Astrocyte of the cerebellum (primary cell): Measurements from ENCODE around the gene RCSD1.
"Not testable (repeated sequence)": the region's sequence is repeated elsewhere in the genome, so short reads cannot be mapped to it uniquely, and the experiment has no call there.

Source experiments
- DNase-seq: peaks from one replicate; pipeline ENCODE4 v3.0.0-alpha.2; 2011; ENCODE audit warnings: low read depth
- H3K4me3 ChIP-seq: 2 replicates; pipeline ENCODE4 v1.5.1; 2011; ENCODE audit warnings: mild to moderate bottlenecking, low read depth, low read length, moderate library complexity
- in situ Hi-C: cut with HindIII; loops from 2 replicates; pipeline ENCODE4 v1.10.0; 2017; ENCODE audit warnings: low sequenced_read_pairs
- TF ChIP-seq, protein P1 (sequence below): IDR thresholded peaks from 2 replicates; pipeline ENCODE4 v1.5.1; 2012; ENCODE audit warnings: low read length, low read depth, moderate library complexity, mild to moderate bottlenecking; ENCODE audit errors: missing control alignments

Gene RCSD1

DNA sequence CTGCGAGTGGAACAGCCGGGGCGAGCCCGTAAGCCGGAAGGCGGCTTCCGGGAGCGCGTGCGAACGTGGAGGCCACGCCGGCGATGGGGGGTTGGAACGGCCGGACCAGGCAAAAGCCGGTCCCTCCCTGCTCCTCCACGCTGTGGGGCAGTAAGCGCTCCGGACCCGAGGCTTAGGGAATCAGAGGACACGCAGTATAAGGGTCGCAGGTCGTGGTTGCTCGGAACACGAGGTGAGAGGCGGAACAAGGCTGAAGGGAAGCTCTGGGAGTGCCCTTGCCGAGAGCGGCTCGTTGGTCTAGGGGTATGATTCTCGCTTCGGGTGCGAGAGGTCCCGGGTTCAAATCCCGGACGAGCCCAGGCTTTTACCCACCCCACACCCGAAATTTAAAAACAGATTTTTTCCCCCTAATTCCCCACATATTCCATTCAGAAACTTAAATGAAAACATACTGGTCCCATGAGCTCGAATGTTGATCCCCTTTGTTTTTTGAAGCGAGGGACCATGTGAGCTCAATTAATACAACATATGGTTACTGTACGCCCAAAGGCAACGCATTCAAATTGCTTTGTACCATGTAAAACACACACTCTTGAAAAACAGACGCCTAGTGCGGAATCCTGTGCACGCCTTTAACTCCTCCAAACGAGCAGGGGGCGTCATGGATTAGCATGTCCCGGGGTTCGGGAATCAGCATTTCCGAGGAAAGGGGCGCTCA, 84.6 kb downstream of the RCSD1 start:
- peak overlapping the region; percentile 86 for H3K4me3 ChIP-seq
- in situ Hi-C loops, result no loop called here
- TF ChIP-seq, protein P1, sequence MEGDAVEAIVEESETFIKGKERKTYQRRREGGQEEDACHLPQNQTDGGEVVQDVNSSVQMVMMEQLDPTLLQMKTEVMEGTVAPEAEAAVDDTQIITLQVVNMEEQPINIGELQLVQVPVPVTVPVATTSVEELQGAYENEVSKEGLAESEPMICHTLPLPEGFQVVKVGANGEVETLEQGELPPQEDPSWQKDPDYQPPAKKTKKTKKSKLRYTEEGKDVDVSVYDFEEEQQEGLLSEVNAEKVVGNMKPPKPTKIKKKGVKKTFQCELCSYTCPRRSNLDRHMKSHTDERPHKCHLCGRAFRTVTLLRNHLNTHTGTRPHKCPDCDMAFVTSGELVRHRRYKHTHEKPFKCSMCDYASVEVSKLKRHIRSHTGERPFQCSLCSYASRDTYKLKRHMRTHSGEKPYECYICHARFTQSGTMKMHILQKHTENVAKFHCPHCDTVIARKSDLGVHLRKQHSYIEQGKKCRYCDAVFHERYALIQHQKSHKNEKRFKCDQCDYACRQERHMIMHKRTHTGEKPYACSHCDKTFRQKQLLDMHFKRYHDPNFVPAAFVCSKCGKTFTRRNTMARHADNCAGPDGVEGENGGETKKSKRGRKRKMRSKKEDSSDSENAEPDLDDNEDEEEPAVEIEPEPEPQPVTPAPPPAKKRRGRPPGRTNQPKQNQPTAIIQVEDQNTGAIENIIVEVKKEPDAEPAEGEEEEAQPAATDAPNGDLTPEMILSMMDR, result peak; percentile 25
- peak; percentile 57 for DNase-seq

DNA sequence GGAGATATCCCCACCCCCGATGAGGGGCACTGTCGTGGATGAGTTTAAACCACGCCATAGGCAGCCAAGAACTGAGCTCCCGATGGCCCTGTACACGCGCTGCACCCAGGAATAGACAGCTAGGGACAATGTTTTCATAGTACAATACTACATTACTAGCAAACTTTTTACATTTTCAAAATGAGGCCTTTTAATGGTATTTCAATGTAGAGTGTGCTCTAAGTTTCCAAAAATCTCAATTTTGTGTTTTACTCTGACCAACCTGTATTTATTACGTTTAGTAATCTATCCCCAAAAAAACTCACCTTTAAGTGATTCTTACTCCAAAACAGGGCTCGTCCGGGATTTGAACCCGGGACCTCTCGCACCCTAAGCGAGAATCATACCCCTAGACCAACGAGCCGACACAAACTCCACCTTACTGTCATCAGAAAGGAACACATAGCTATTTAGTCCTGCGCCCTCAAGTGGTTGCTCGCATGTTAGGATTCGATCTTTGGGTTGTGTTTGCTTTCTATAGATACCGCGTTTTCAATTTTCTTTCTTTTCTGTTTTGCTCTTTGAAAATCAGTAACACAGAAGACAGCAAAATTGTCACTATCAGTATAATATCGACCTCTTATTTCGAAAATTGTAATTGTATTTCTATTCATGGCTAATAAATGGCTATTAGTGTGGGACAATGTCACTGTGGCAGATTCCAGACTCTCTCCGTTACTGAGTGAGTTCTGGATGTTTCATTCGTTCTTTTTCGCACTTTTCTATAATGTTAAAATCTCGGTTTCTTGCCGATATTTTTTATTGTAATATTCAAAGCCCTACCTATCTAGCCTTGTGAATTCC, 85.3 kb downstream of the RCSD1 start:
- in situ Hi-C loops, result no loop called here
- peak overlapping the region; percentile 86 for H3K4me3 ChIP-seq
- TF ChIP-seq, protein P1, result peak; percentile 83
- DNase-seq, result peak; percentile 85

DNA sequence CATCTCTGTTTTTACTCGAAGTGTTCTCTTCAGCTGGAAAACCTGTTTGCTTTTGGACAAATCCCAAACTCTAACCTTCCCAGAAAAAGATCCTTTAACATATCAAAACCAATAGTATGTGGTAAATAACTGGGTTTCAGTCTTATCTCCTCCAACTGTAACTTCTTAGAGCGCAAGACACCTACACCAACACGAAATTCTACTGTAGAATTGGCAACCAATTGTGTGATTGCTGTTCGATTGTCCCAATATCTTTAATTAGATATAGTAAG, 85.9 kb downstream of the RCSD1 start:
- no peak for DNase-seq
- in situ Hi-C loops, result no loop called here
- H3K4me3 ChIP-seq, result peak overlapping the region; percentile 86
- TF ChIP-seq, protein P1, result no peak

DNA sequence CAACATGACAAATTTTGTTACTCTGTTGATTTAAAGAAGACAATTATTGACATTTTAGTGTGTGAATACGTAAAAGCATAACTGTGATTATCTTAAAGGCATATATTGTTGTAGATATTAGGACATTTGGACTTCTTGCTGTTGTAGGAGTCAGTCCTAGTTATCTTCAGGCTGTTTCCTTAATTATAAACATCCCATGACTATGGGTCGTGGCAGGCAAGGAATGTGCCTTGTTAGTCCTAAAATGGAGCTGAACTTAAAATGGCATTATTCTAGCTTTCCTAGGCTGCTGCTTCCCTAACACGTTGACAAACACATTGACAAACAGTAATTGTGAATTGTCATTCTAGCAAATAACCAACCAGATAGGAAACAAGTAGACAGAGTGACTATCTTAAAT, 87.3 kb downstream of the RCSD1 start:
- no peak overlapping the region for H3K4me3 ChIP-seq
- DNase-seq, result no peak
- TF ChIP-seq, protein P1, result no peak
- in situ Hi-C loops, result no loop called here

DNA sequence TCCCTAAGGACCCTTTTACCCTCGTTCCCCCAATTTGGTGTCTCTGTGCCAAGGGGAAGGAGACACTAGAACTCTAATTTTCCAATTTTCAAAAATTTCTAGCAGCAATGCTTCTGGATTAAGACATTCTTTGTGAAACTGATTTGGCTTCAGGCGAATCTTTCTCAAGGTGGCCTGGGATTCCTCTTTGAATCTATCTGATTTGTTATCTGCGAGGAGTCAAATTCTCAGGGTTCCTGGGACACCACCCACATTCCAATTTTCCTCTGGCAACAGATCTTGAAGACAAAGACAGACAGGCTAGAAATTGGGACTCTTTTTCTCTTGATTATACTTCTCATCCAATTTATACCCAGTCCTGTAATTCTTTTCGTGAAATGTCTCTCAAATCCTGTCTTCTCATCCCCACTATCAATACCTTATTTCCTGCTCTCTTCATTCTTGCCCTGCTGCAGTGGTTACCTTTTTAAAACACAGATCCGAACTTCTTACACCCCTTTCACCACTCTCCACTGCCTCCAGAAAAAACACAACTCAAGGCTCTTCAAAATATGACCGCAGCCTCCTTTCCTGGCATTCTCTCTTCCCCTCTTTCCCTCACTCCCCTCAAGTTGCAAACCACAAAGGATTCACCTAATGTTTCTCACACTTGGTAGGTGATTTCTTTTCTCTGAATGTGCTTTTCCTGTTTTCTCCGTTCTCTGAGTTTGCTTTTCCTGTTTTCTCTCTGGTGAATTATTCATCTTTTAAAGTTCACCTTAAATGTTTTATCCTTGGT, 89.1 kb downstream of the RCSD1 start:
- no peak for DNase-seq
- H3K4me3 ChIP-seq, result no peak overlapping the region
- TF ChIP-seq, protein P1, result no peak
- in situ Hi-C loops, result no loop called here

DNA sequence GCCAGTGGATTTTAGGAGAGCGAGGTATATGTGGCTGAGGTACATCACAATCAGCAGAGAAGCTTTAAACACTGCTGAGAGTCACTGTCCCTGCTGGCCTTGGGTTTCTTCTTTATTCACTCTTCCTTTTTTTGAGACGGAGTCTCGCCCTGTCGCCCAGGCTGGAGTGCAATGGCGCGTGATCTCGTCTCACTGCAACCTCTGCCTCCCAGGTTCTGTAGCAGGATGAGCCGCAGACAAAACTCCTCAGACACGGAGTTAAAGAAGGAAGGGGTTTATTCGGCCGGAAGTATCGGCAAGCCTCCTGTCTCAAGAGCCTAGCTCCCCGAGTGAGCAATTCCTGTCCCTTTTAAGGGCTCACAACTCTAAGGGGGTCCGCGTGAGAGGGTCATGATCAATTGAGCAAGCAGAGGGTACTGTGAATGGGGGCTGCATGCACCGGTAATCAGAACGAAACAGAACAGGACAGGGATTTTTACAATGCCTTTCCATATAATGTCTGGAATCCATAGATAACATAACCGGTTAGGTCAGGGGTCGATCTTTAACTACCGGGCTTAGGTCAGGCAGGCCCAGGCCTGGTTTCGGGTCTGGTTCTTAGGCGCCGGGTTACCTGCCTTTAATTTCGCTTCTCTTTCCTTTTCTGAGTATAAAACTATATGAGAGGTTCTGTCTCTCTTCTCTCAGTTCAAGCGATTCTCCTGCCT, 89.8 kb downstream of the RCSD1 start:
- in situ Hi-C loops, result loop anchor here (5.0 kb wide), 1 partner anchor 82 kb away; no protein-coding TSS in a partner anchor
- not testable (repeated sequence) for DNase-seq, H3K4me3 ChIP-seq
